ENCODE results near the gene SUGP2.
A peak's percentile ranks its signal among the peaks of the same experiment; 100 is the strongest.

GRCh38 chr19:18995804-18996241 lies 37.5 kb downstream of the SUGP2 start:
- TF ChIP-seq POLR2A (IDR thresholded peaks at IDR 0.05) = no peak
- TF ChIP-seq, protein P1, sequence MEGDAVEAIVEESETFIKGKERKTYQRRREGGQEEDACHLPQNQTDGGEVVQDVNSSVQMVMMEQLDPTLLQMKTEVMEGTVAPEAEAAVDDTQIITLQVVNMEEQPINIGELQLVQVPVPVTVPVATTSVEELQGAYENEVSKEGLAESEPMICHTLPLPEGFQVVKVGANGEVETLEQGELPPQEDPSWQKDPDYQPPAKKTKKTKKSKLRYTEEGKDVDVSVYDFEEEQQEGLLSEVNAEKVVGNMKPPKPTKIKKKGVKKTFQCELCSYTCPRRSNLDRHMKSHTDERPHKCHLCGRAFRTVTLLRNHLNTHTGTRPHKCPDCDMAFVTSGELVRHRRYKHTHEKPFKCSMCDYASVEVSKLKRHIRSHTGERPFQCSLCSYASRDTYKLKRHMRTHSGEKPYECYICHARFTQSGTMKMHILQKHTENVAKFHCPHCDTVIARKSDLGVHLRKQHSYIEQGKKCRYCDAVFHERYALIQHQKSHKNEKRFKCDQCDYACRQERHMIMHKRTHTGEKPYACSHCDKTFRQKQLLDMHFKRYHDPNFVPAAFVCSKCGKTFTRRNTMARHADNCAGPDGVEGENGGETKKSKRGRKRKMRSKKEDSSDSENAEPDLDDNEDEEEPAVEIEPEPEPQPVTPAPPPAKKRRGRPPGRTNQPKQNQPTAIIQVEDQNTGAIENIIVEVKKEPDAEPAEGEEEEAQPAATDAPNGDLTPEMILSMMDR (IDR thresholded peaks at IDR 0.05) = peak in 1 of 2 donors; percentile 14
